ENCODE measurements around the gene PCDHGC4.

GRCh38 chr5:141504216-141504615 is 19.4 kb downstream of the PCDHGC4 start:
- TF ChIP-seq POLR2A (IDR thresholded peaks at IDR 0.05) (no peak), CTCF (IDR thresholded peaks at IDR 0.05 in 4 of 5, conservative IDR thresholded peaks at IDR 0.05 in 1 of 5) (no peak)
